ENCODE data around the gene RANBP3. TPM values are rescaled to one million over a fixed set of nuclear protein-coding genes. Genes with fewer than 3 reads are reported as not detected.

Gene RANBP3
- total and polyA plus RNA-seq, 7 experiments from 2014 or later = 7.0 to 104 (median 92.0) TPM

- ChIA-PET POLR2A (interaction anchor here (0.5 to 4.9 kb wide), 4 partner anchors 7 to 167 kb away, joined by 3 to 89 read pairs (median 4); no protein-coding TSS in a partner anchor), CTCF (interaction anchor here (0.7 to 0.8 kb wide), 2 partner anchors 10 kb away, joined by 3 to 4 read pairs; no protein-coding TSS in a partner anchor)
- H3K4me3 Mint-ChIP-seq = peak overlapping the region in 6 of 10 donors; percentile 3 to 86 (median 48)
- peaks cover 58 to 99% (median 86%) of the 10 kb centered on the region in 7 donors for H3K4me1 Mint-ChIP-seq
- H3K4me1 ChIP-seq (ENCODE audit: control insufficient read depth in 2 of 2, insufficient read depth in 2 of 2, low read length in 2 of 2) = peaks cover 46 to 71% of the 10 kb centered on the region in 2 donors
- no peaks in the 10 kb centered on the region for H3K9me3 Mint-ChIP-seq
- peak overlapping the region; percentile 25 to 100 (median 90) for H3K27ac Mint-ChIP-seq
- H3K27me3 Mint-ChIP-seq = no peaks in the 10 kb centered on the region
- H3K4me3 ChIP-seq (ENCODE audit: low read length) = no peak overlapping the region
- ATAC-seq = no peak
- intact Hi-C loops (cut with micrococcal nuclease) = no loop called here
- peaks cover 0 to 15% (median 3%) of the 10 kb centered on the region in 5 donors for H3K36me3 Mint-ChIP-seq
- H3K27me3 ChIP-seq (ENCODE audit: control insufficient read depth in 2 of 2, insufficient read depth in 2 of 2, low read length in 2 of 2) = no peaks in the 10 kb centered on the region
- no peak overlapping the region for H3K27ac ChIP-seq (ENCODE audit: low read depth, low read length)
- H3K36me3 ChIP-seq (ENCODE audit: control insufficient read depth in 2 of 3, insufficient read depth in 3 of 3, low read length in 3 of 3) = no peaks in the 10 kb centered on the region
- DNase-seq = no peak
- H3K9me3 ChIP-seq (ENCODE audit: control insufficient read depth in 2 of 3, low read length in 3 of 3) = no peaks in the 10 kb centered on the region
These were observed 19.7 kb downstream of the RANBP3 start for GRCh38 chr19:5958074-5958850.

GRCh38 chr19:5957170-5957569 is 20.8 kb downstream of the RANBP3 start:
- Mint-ChIP-seq H3K9me3 (peaks cover 0 to 6% (median 0%) of the 10 kb centered on the region in 11 donors), H3K4me3 (peak overlapping the region in 1 of 10 donors; percentile 9), H3K27me3 (no peaks in the 10 kb centered on the region), H3K36me3 (peaks cover 0 to 15% (median 3%) of the 10 kb centered on the region in 5 donors), H3K4me1 (peaks cover 57 to 99% (median 86%) of the 10 kb centered on the region in 7 donors), H3K27ac (peak overlapping the region in 6 of 9 donors; percentile 28 to 100 (median 74))
- Histone ChIP-seq H3K27me3 (ENCODE audit: control insufficient read depth in 2 of 2, insufficient read depth in 2 of 2, low read length in 2 of 2) (no peaks in the 10 kb centered on the region), H3K4me1 (ENCODE audit: control insufficient read depth in 2 of 2, insufficient read depth in 2 of 2, low read length in 2 of 2) (peaks cover 39 to 71% of the 10 kb centered on the region in 2 donors), H3K4me3 (ENCODE audit: low read length) (no peak overlapping the region), H3K27ac (ENCODE audit: low read depth, low read length) (no peak overlapping the region), H3K9me3 (ENCODE audit: control insufficient read depth in 2 of 3, low read length in 3 of 3) (no peaks in the 10 kb centered on the region), H3K36me3 (ENCODE audit: control insufficient read depth in 2 of 3, insufficient read depth in 3 of 3, low read length in 3 of 3) (no peaks in the 10 kb centered on the region)
- ATAC-seq (no peak), DNase-seq (no peak)
- POLR2A ChIA-PET = interaction anchor here (1.7 to 1.8 kb wide), 2 partner anchors 9 kb away, joined by 6 to 7 read pairs; no protein-coding TSS in a partner anchor
- CTCF ChIA-PET = interaction anchor here (0.6 to 1.9 kb wide), 3 partner anchors 11 to 1320 kb away, joined by 3 to 9 read pairs (median 4); no protein-coding TSS in a partner anchor
- intact Hi-C loops (cut with micrococcal nuclease) = no loop called here

GRCh38 chr19:5956728-5957127 is 21.2 kb downstream of the RANBP3 start:
- peak overlapping the region in 1 of 10 donors; percentile 9 for H3K4me3 Mint-ChIP-seq
- CTCF ChIA-PET = interaction anchor here (0.6 to 1.9 kb wide), 4 partner anchors 10 to 1319 kb away, joined by 3 to 9 read pairs (median 3); no protein-coding TSS in a partner anchor
- POLR2A ChIA-PET = interaction anchor here (0.7 to 1.8 kb wide), 3 partner anchors 9 to 1132 kb away, joined by 3 to 7 read pairs (median 6); no protein-coding TSS in a partner anchor

GRCh38 chr19:5956323-5956722 is 21.6 kb downstream of the RANBP3 start:
- Histone ChIP-seq H3K4me3 (ENCODE audit: low read length) (no peak overlapping the region), H3K27me3 (ENCODE audit: control insufficient read depth in 2 of 2, insufficient read depth in 2 of 2, low read length in 2 of 2) (no peaks in the 10 kb centered on the region), H3K27ac (ENCODE audit: low read depth, low read length) (no peak overlapping the region), H3K9me3 (ENCODE audit: control insufficient read depth in 2 of 3, low read length in 3 of 3) (no peaks in the 10 kb centered on the region), H3K4me1 (ENCODE audit: control insufficient read depth in 2 of 2, insufficient read depth in 2 of 2, low read length in 2 of 2) (peaks cover 31 to 73% of the 10 kb centered on the region in 2 donors), H3K36me3 (ENCODE audit: control insufficient read depth in 2 of 3, insufficient read depth in 3 of 3, low read length in 3 of 3) (no peaks in the 10 kb centered on the region)
- Mint-ChIP-seq H3K4me1 (peaks cover 57 to 99% (median 89%) of the 10 kb centered on the region in 7 donors), H3K9me3 (peaks cover 0 to 6% (median 0%) of the 10 kb centered on the region in 11 donors), H3K27me3 (no peaks in the 10 kb centered on the region), H3K36me3 (peaks cover 0 to 15% (median 3%) of the 10 kb centered on the region in 5 donors), H3K4me3 (no peak overlapping the region), H3K27ac (peak overlapping the region; percentile 22 to 98 (median 65))
- ChIA-PET POLR2A (interaction anchor here (0.7 to 1.8 kb wide), 4 partner anchors 8 to 1132 kb away, joined by 3 to 7 read pairs (median 6); partner anchors contain the start of gene NDUFA11), CTCF (interaction anchor here (0.6 to 1.9 kb wide), 4 partner anchors 10 to 1319 kb away, joined by 3 to 9 read pairs (median 3); no protein-coding TSS in a partner anchor)
- no peak for ATAC-seq
- no peak for DNase-seq
- intact Hi-C loops (cut with micrococcal nuclease) = no loop called here

More at GRCh38 chr19:5956728-5957127, 21.2 kb downstream of the RANBP3 start:
- Mint-ChIP-seq H3K27ac (peak overlapping the region in 8 of 9 donors; percentile 34 to 98 (median 62)), H3K36me3 (peaks cover 0 to 15% (median 3%) of the 10 kb centered on the region in 5 donors), H3K9me3 (peaks cover 0 to 6% (median 0%) of the 10 kb centered on the region in 11 donors), H3K27me3 (no peaks in the 10 kb centered on the region), H3K4me1 (peaks cover 56 to 99% (median 86%) of the 10 kb centered on the region in 7 donors)
- no peak overlapping the region for H3K27ac ChIP-seq (ENCODE audit: low read depth, low read length)
- intact Hi-C loops (cut with micrococcal nuclease) = no loop called here
- no peaks in the 10 kb centered on the region for H3K27me3 ChIP-seq (ENCODE audit: control insufficient read depth in 2 of 2, insufficient read depth in 2 of 2, low read length in 2 of 2)
- no peaks in the 10 kb centered on the region for H3K36me3 ChIP-seq (ENCODE audit: control insufficient read depth in 2 of 3, insufficient read depth in 3 of 3, low read length in 3 of 3)
- H3K4me3 ChIP-seq (ENCODE audit: low read length) = no peak overlapping the region
- H3K9me3 ChIP-seq (ENCODE audit: control insufficient read depth in 2 of 3, low read length in 3 of 3) = no peaks in the 10 kb centered on the region
- no peak for DNase-seq
- no peak for ATAC-seq
- peaks cover 35 to 73% of the 10 kb centered on the region in 2 donors for H3K4me1 ChIP-seq (ENCODE audit: control insufficient read depth in 2 of 2, insufficient read depth in 2 of 2, low read length in 2 of 2)

- no peaks in the 10 kb centered on the region for H3K27me3 Mint-ChIP-seq
- Histone ChIP-seq H3K4me3 (ENCODE audit: low read length) (no peak overlapping the region), H3K36me3 (ENCODE audit: control insufficient read depth in 2 of 3, insufficient read depth in 3 of 3, low read length in 3 of 3) (no peaks in the 10 kb centered on the region), H3K27me3 (ENCODE audit: control insufficient read depth in 2 of 2, insufficient read depth in 2 of 2, low read length in 2 of 2) (no peaks in the 10 kb centered on the region), H3K27ac (ENCODE audit: low read depth, low read length) (no peak overlapping the region), H3K4me1 (ENCODE audit: control insufficient read depth in 2 of 2, insufficient read depth in 2 of 2, low read length in 2 of 2) (peaks cover 24 to 73% of the 10 kb centered on the region in 2 donors), H3K9me3 (ENCODE audit: control insufficient read depth in 2 of 3, low read length in 3 of 3) (no peaks in the 10 kb centered on the region)
- H3K36me3 Mint-ChIP-seq = peaks cover 0 to 15% (median 3%) of the 10 kb centered on the region in 5 donors
- ATAC-seq = no peak
- peaks cover 59 to 99% (median 91%) of the 10 kb centered on the region in 7 donors for H3K4me1 Mint-ChIP-seq
- ChIA-PET POLR2A (interaction anchor here (1.3 kb wide), 1 partner anchor 52 kb away, joined by 6 read pairs; the partner anchor contains the start of gene NDUFA11), CTCF (interaction anchor here (1.9 kb wide), 1 partner anchor 13 kb away, joined by 9 read pairs; no protein-coding TSS in a partner anchor)
- H3K27ac Mint-ChIP-seq = peak overlapping the region in 5 of 9 donors; percentile 34 to 98 (median 72)
- intact Hi-C loops (cut with micrococcal nuclease) = no loop called here
- H3K9me3 Mint-ChIP-seq = peaks cover 0 to 6% (median 0%) of the 10 kb centered on the region in 11 donors
- H3K4me3 Mint-ChIP-seq = peak overlapping the region in 1 of 10 donors; percentile 50
- DNase-seq = no peak
These were observed 22.4 kb downstream of the RANBP3 start for GRCh38 chr19:5955636-5955935.

- peaks cover 0 to 11% (median 0%) of the 10 kb centered on the region in 5 donors for H3K36me3 Mint-ChIP-seq
- CTCF ChIA-PET = interaction anchor here (0.8 kb wide), 1 partner anchor 13 kb away, joined by 3 read pairs; no protein-coding TSS in a partner anchor
- H3K9me3 Mint-ChIP-seq = peaks cover 0 to 6% (median 0%) of the 10 kb centered on the region in 11 donors
- Histone ChIP-seq H3K4me1 (ENCODE audit: control insufficient read depth in 2 of 2, insufficient read depth in 2 of 2, low read length in 2 of 2) (peaks cover 29 to 73% of the 10 kb centered on the region in 2 donors), H3K9me3 (ENCODE audit: control insufficient read depth in 2 of 3, low read length in 3 of 3) (no peaks in the 10 kb centered on the region), H3K27ac (ENCODE audit: low read depth, low read length) (peak overlapping the region; percentile 55), H3K27me3 (ENCODE audit: control insufficient read depth in 2 of 2, insufficient read depth in 2 of 2, low read length in 2 of 2) (no peaks in the 10 kb centered on the region), H3K36me3 (ENCODE audit: control insufficient read depth in 2 of 3, insufficient read depth in 3 of 3, low read length in 3 of 3) (no peaks in the 10 kb centered on the region), H3K4me3 (ENCODE audit: low read length) (no peak overlapping the region)
- peak overlapping the region; percentile 47 to 81 (median 74) for H3K4me3 Mint-ChIP-seq
- peaks cover 67 to 99% (median 92%) of the 10 kb centered on the region in 7 donors for H3K4me1 Mint-ChIP-seq
- POLR2A ChIA-PET = interaction anchor here (0.8 to 7.1 kb wide), 4 partner anchors 7 to 50 kb away, joined by 4 to 89 read pairs (median 9); partner anchors contain the start of genes NDUFA11, RANBP3 and VMAC
- ATAC-seq (no peak), DNase-seq (no peak)
- H3K27me3 Mint-ChIP-seq = no peaks in the 10 kb centered on the region
- intact Hi-C loops (cut with micrococcal nuclease) = no loop called here
- peak overlapping the region; percentile 45 to 97 (median 89) for H3K27ac Mint-ChIP-seq
These were observed 23.6 kb downstream of the RANBP3 start for GRCh38 chr19:5954293-5954692.

All from naive thymus-derived CD4-positive, alpha-beta T cell (primary cell).